Activated naive CD8-positive, alpha-beta T cell treated with anti-CD3 and anti-CD28 coated beads, Interleukin-2, amount 50 U/mL, for 24 hours (primary cell): ENCODE data around the gene MBD2.
A peak's percentile ranks its signal among the peaks of the same experiment; 100 is the strongest.

Source experiments
- ATAC-seq: fragments of 150-1000 bp; cut with Tn5 transposase; one replicate; pipeline ENCODE4 v1.10.0; 2021
- DNase-seq: peaks from one replicate; pipeline ENCODE4 v3.0.0; 2021
- H3K27ac Mint-ChIP-seq: one replicate; pipeline ENCODE4 v1.8.0; 2021; ENCODE audit warnings: mild to moderate bottlenecking, mixed read lengths
- H3K27me3 Mint-ChIP-seq: one replicate; pipeline ENCODE4 v1.8.0; 2021; ENCODE audit warnings: mixed read lengths
- H3K36me3 Mint-ChIP-seq: one replicate; pipeline ENCODE4 v1.8.0; 2021; ENCODE audit warnings: low read depth, mixed read lengths
- H3K4me1 Mint-ChIP-seq: one replicate; pipeline ENCODE4 v1.8.0; 2021; ENCODE audit warnings: mixed read lengths
- H3K4me3 Mint-ChIP-seq: one replicate; pipeline ENCODE4 v1.8.0; 2021; ENCODE audit warnings: mild to moderate bottlenecking, moderate library complexity, mixed read lengths
- H3K9me3 Mint-ChIP-seq: one replicate; pipeline ENCODE4 v1.8.0; 2021; ENCODE audit warnings: mixed read lengths

Gene MBD2

GRCh38 chr18:54247511-54248175 is 23.2 kb upstream of the MBD2 start:
- Mint-ChIP-seq H3K36me3 (no peaks in the 10 kb centered on the region), H3K27ac (peak overlapping the region; percentile 53), H3K4me3 (no peak overlapping the region), H3K27me3 (no peaks in the 10 kb centered on the region), H3K9me3 (no peaks in the 10 kb centered on the region), H3K4me1 (peaks cover 33% of the 10 kb centered on the region)
- DNase-seq (no peak), ATAC-seq (no peak)

GRCh38 chr18:54242327-54242726 is 17.9 kb upstream of the MBD2 start:
- DNase-seq (no peak), ATAC-seq (no peak)
- Mint-ChIP-seq H3K9me3 (no peaks in the 10 kb centered on the region), H3K4me3 (no peak overlapping the region), H3K27me3 (no peaks in the 10 kb centered on the region), H3K4me1 (peaks cover 7% of the 10 kb centered on the region), H3K27ac (no peak overlapping the region), H3K36me3 (no peaks in the 10 kb centered on the region)

- ATAC-seq: no peak
- Mint-ChIP-seq H3K36me3 (no peaks in the 10 kb centered on the region), H3K27ac (no peak overlapping the region), H3K4me3 (no peak overlapping the region), H3K9me3 (no peaks in the 10 kb centered on the region), H3K27me3 (no peaks in the 10 kb centered on the region), H3K4me1 (peaks cover 2% of the 10 kb centered on the region)
- no peak for DNase-seq
Measured at GRCh38 chr18:54241483-54241882, 17.0 kb upstream of the MBD2 start.

GRCh38 chr18:54240629-54241107 is 16.2 kb upstream of the MBD2 start:
- no peaks in the 10 kb centered on the region for H3K27me3 Mint-ChIP-seq
- no peaks in the 10 kb centered on the region for H3K4me1 Mint-ChIP-seq
- H3K4me3 Mint-ChIP-seq: no peak overlapping the region
- DNase-seq (no peak), ATAC-seq (no peak)
- H3K9me3 Mint-ChIP-seq: no peaks in the 10 kb centered on the region
- no peaks in the 10 kb centered on the region for H3K36me3 Mint-ChIP-seq
- H3K27ac Mint-ChIP-seq: no peak overlapping the region

GRCh38 chr18:54239601-54240000 is 15.1 kb upstream of the MBD2 start:
- DNase-seq (no peak), ATAC-seq (no peak)
- Mint-ChIP-seq H3K27ac (no peak overlapping the region), H3K36me3 (no peaks in the 10 kb centered on the region), H3K4me3 (no peak overlapping the region), H3K4me1 (no peaks in the 10 kb centered on the region), H3K9me3 (no peaks in the 10 kb centered on the region), H3K27me3 (no peaks in the 10 kb centered on the region)

- Mint-ChIP-seq H3K27ac (no peak overlapping the region), H3K27me3 (no peaks in the 10 kb centered on the region), H3K4me3 (no peak overlapping the region), H3K4me1 (no peaks in the 10 kb centered on the region), H3K36me3 (no peaks in the 10 kb centered on the region), H3K9me3 (no peaks in the 10 kb centered on the region)
- DNase-seq (no peak), ATAC-seq (no peak)
Measured at GRCh38 chr18:54239091-54239490, 14.6 kb upstream of the MBD2 start.

GRCh38 chr18:54238173-54238936 is 13.9 kb upstream of the MBD2 start:
- Mint-ChIP-seq H3K4me1 (no peaks in the 10 kb centered on the region), H3K9me3 (no peaks in the 10 kb centered on the region), H3K27ac (no peak overlapping the region), H3K27me3 (no peaks in the 10 kb centered on the region), H3K36me3 (no peaks in the 10 kb centered on the region), H3K4me3 (no peak overlapping the region)
- no peak for DNase-seq
- ATAC-seq: no peak

- DNase-seq (no peak), ATAC-seq (no peak)
- Mint-ChIP-seq H3K36me3 (no peaks in the 10 kb centered on the region), H3K9me3 (no peaks in the 10 kb centered on the region), H3K27me3 (no peaks in the 10 kb centered on the region), H3K4me1 (peaks cover 2% of the 10 kb centered on the region), H3K4me3 (no peak overlapping the region), H3K27ac (no peak overlapping the region)
Measured at GRCh38 chr18:54235871-54236270, 11.4 kb upstream of the MBD2 start.

GRCh38 chr18:54233747-54234146 is 9.3 kb upstream of the MBD2 start:
- no peak overlapping the region for H3K4me3 Mint-ChIP-seq
- no peak overlapping the region for H3K27ac Mint-ChIP-seq
- no peaks in the 10 kb centered on the region for H3K36me3 Mint-ChIP-seq
- H3K4me1 Mint-ChIP-seq: peaks cover 14% of the 10 kb centered on the region
- ATAC-seq (no peak), DNase-seq (no peak)
- H3K9me3 Mint-ChIP-seq: no peaks in the 10 kb centered on the region
- H3K27me3 Mint-ChIP-seq: no peaks in the 10 kb centered on the region

GRCh38 chr18:54233228-54233625 is 8.8 kb upstream of the MBD2 start:
- DNase-seq (no peak), ATAC-seq (no peak)
- H3K36me3 Mint-ChIP-seq: no peaks in the 10 kb centered on the region
- H3K27me3 Mint-ChIP-seq: no peaks in the 10 kb centered on the region
- no peak overlapping the region for H3K27ac Mint-ChIP-seq
- no peak overlapping the region for H3K4me3 Mint-ChIP-seq
- no peaks in the 10 kb centered on the region for H3K9me3 Mint-ChIP-seq
- peaks cover 15% of the 10 kb centered on the region for H3K4me1 Mint-ChIP-seq

GRCh38 chr18:54232485-54233227 is 8.2 kb upstream of the MBD2 start:
- no peaks in the 10 kb centered on the region for H3K9me3 Mint-ChIP-seq
- H3K27me3 Mint-ChIP-seq: no peaks in the 10 kb centered on the region
- no peak overlapping the region for H3K27ac Mint-ChIP-seq
- no peaks in the 10 kb centered on the region for H3K36me3 Mint-ChIP-seq
- no peak overlapping the region for H3K4me3 Mint-ChIP-seq
- peaks cover 15% of the 10 kb centered on the region for H3K4me1 Mint-ChIP-seq
- DNase-seq (no peak), ATAC-seq (no peak)

- H3K4me1 Mint-ChIP-seq: peaks cover 22% of the 10 kb centered on the region
- no peak overlapping the region for H3K4me3 Mint-ChIP-seq
- peak overlapping the region; percentile 82 for H3K27ac Mint-ChIP-seq
- no peaks in the 10 kb centered on the region for H3K27me3 Mint-ChIP-seq
- H3K9me3 Mint-ChIP-seq: no peaks in the 10 kb centered on the region
- no peaks in the 10 kb centered on the region for H3K36me3 Mint-ChIP-seq
- peak; percentile 82 for ATAC-seq
- peak; percentile 21 for DNase-seq
Measured at GRCh38 chr18:54229421-54230059, 5.1 kb upstream of the MBD2 start.

GRCh38 chr18:54228364-54228763 is 3.9 kb upstream of the MBD2 start:
- peaks cover 26% of the 10 kb centered on the region for H3K4me1 Mint-ChIP-seq
- H3K4me3 Mint-ChIP-seq: no peak overlapping the region
- H3K36me3 Mint-ChIP-seq: peaks cover 2% of the 10 kb centered on the region
- no peak overlapping the region for H3K27ac Mint-ChIP-seq
- H3K27me3 Mint-ChIP-seq: no peaks in the 10 kb centered on the region
- no peak for DNase-seq
- ATAC-seq: no peak
- no peaks in the 10 kb centered on the region for H3K9me3 Mint-ChIP-seq

- peak; percentile 31 for ATAC-seq
- peak; percentile 48 for DNase-seq
- Mint-ChIP-seq H3K4me3 (peak overlapping the region; percentile 93), H3K27me3 (no peaks in the 10 kb centered on the region), H3K36me3 (peaks cover 20% of the 10 kb centered on the region), H3K4me1 (peaks cover 54% of the 10 kb centered on the region), H3K9me3 (no peaks in the 10 kb centered on the region), H3K27ac (peak overlapping the region; percentile 91)
Measured at GRCh38 chr18:54223568-54224241, 764 bp downstream of the MBD2 start.
